Left renal pelvis (tissue), 4 donors: ENCODE data around the gene MYH7. TPM values are rescaled to one million over a fixed set of nuclear protein-coding genes. Genes with fewer than 3 reads are reported as not detected.
"Not testable (repeated sequence)": the region's sequence is repeated elsewhere in the genome, so short reads cannot be mapped to it uniquely, and the experiment has no call there.

ENCODE experiments used
- DNase-seq, 4 donors: peaks; one replicate each; pipeline ENCODE4 v3.0.0-alpha.2; 2013; ENCODE audit warnings: low read depth in 4 of 4, low spot score in 3 of 4
- polyA plus RNA-seq, 4 donors: library from polyadenylated mRNA; unstranded; fragments of 120-200 nt; gene quantifications; one replicate each; pipeline ENCODE4 v1.2.1, GENCODE V29; 2013; ENCODE audit not compliant: insufficient read length in 4 of 4

MYH7 gene
- polyA plus RNA-seq, 4 donors = 0.10 to 0.30 (median 0.21) TPM

DNA sequence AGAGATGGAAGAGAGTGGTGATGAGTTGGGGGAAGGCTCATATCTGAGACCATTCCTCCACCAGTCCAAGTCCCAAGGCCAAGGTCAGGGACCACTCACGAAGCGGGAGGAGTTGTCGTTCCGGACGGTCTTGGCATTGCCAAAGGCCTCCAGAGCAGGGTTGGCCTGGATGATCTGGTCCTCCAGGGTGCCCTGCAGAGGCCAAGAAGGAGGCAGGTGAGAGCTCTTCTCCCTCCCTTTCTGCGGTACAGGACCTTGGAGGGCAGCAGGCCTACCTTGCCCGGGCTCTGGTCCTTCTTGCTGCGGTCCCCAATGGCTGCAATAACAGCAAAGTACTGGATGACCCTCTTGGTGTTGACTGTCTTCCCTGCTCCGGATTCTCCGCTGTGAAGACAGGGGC lies 4.0 kb downstream of the MYH7 start:
- DNase-seq = no peak

DNA sequence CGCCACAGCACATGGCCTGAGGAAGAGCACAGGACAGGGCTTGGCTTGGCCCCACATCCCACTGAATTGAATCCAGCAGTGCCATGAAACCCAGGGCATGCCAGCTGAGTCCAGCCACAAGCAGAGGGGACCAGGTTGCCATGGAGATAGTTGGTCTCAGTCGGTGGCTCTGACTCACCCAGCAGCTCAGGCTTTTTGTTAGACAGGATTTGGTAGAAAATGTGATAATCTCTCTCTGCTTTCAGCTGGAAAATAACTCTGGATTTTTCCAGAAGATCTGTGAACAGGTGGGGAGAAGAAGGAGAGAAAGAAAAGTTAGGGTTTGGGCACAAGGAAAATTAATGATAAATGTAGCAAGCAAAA lies 4.8 kb downstream of the MYH7 start:
- DNase-seq = no peak

DNA sequence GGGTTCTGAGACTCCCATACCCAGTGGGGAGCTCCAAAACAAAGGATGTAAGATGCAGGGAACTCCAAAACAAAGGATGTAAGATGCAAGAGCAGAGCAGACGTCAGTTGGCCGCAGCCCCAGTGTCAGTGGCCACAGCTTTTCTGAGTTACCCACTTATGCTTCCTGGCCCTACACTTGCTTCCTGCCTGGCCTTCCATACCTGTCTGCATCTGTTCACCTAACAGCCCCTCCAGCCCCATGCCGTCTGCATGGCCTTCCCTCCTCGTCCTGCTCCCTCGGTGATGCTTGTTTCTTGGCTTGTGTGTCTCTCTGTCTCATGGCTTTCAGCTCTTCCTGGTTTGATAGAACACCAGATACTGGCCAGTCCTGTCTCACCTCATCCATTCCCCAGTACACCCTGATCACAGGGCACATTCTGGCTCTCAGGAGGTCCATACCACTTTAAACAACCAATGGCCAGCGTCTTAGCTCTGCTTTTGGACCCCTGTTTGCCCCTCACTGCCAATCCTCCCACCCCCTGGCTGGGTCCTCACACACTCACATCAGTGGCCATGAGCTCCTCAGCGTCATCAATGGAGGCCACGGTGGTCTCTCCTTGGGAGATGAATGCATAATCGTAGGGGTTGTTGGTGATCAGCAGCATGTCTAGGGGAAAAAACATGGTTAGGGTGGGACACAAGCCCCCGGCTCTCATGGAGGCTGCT lies 5.3 kb downstream of the MYH7 start:
- DNase-seq = no peak

DNA sequence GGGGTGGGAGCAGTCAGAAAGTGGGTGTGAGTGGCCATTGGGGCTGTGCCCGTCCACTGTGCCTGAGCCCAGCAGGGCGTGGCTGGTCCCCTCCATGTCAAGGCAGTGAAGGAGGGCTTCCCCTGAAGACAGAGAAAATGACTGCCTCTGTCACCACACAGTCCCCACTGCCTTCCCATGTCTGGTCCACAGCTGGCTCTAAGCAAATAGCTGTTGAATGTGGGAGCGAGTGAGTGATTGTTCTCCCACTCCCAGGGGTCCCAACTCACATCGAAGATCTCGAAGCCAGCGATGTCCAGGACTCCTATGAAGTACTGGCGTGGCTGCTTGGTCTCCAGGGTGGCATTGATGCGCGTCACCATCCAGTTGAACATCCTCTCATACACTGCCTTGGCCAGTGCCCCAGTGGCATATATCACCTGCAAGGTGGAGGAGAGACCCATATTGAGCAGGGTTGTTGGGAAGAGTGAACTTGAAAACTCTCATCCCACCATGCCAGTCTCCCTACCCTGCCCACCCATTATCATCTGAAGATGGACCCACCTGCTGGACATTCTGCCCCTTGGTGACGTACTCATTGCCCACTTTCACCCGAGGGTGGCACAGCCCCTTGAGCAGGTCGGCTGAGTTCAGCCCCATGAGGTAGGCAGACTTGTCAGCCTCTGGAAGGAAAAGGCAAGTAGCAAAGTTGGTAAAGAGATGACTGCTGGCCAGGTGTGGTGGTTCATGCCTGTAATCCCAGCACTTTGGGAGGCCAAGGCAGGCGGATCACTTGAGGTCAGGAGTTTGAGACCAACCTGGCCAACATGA lies 6.6 kb downstream of the MYH7 start:
- DNase-seq = no peak

- not testable (repeated sequence) for DNase-seq
Observed at GRCh38 chr14:23425798-23426197, 9.7 kb downstream of the MYH7 start.

GRCh38 chr14:23425169-23425568 lies 10.3 kb downstream of the MYH7 start:
- DNase-seq = no peak

- no peak for DNase-seq
Observed at GRCh38 chr14:23423657-23424056, 11.8 kb downstream of the MYH7 start.

GRCh38 chr14:23421594-23421993 lies 13.9 kb downstream of the MYH7 start:
- DNase-seq = no peak

- not testable (repeated sequence) for DNase-seq
Observed at GRCh38 chr14:23419646-23420045, 15.8 kb downstream of the MYH7 start.

GRCh38 chr14:23418021-23418420 lies 17.4 kb downstream of the MYH7 start:
- no peak for DNase-seq

GRCh38 chr14:23417269-23417668 lies 18.2 kb downstream of the MYH7 start:
- DNase-seq = not testable (repeated sequence)

- DNase-seq = no peak
Observed at GRCh38 chr14:23416801-23417200, 18.7 kb downstream of the MYH7 start.

DNA sequence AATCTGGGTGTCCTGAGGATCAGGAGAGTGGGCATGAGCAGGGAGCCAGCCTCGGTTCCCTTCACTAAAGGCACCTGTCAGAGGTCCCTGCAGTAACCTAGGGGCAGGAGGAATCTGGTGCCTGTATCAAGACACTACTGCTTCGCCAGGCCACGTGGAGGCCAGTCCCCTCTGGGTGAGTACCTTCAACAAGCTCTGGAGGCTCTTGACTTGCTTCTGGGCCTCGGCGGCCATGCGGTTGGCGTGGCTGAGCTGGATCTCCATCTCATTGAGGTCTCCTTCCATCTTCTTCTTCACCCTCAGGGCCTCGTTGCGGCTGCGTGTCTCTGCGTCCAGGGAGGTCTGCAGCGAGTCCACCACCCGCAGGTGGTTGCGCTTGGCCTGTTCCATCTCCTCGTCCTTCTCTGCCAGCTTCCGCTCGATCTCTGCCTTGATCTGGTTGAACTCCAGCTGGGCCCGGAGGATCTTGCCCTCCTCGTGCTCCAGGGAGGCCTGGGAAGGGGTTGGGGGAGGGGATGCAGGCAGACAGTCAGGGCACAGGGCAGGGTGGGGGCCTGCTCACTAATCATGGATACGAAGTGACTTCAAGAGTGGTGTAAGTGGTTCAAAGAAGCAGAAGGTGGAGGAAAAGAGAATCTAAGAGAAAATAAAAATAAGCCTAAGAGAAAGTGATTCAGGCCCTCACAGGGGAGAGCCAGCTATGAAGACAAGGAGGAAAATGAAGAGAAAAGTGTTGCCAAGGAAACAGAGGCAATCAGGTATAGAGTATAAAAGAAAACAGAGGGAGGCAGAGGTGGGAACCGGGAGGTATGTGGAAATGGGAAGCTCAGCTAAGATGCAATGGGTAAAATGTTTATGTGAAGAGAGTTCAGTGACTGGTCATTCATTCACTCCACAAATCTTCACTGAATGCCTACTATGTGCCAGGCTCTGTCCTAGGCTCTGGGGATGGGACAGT lies 19.4 kb downstream of the MYH7 start:
- no peak for DNase-seq

DNA sequence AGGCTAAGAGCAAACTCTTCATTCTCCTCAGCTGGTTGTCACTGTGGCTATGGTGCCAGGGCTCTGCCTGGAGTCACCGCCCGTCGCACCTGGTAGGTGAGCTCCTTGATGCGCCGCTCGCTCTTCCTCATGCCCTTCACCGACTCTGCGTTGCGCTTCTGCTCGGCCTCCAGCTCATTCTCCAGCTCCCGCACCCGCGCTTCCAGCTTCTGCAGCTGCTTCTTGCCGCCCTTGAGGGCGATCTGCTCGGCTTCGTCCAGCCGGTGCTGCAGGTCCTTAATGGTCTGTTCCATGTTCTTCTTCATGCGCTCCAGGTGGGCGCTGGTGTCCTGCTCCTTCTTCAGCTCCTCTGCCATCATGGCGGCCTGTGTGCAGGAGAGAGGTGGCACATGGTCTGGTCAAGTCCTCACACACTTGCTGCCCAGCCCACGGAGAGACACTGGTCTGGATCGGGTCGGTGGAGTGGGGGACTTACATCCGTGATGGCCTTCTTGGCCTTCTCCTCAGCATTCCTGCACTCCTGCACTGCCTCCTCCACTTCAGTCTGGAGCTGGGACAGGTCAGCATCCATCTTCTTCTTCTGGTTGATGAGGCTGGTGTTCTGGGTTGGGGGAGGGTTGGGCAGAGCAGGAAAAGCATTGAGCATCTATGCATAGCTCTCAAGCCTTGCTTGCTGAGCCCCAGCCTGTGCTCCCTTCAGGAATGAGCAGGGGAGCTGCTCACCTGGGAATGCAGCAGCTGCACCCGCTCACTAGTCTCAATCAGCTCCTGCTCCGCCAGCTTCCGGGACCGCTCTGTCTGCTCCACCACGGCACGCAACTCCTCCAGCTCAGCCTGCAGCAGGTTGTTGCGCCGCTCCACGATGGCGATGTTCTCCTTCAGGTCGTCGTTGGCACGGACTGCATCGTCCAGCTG lies 20.3 kb downstream of the MYH7 start:
- no peak for DNase-seq

DNA sequence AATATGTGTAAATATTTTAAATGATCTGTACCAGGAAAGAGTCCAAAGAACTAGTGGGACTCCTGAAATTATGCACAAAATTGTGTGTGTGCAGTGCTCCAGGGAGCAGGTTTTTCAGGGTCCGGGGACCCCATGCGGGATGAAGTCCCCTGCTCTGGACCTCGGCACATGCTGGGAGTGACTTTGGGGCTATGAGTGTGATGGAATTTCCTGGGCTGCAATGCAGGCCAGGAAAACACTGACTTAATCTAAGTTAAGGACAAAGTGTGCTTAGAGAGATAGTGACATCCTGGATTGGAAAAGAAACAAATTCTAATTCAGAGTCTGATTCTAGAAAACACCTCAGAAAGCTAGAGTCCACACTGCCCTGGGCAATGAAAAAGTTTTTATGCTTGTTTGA lies 21.2 kb downstream of the MYH7 start:
- DNase-seq = no peak

- no peak for DNase-seq
Observed at GRCh38 chr14:23413681-23414080, 21.8 kb downstream of the MYH7 start.

DNA sequence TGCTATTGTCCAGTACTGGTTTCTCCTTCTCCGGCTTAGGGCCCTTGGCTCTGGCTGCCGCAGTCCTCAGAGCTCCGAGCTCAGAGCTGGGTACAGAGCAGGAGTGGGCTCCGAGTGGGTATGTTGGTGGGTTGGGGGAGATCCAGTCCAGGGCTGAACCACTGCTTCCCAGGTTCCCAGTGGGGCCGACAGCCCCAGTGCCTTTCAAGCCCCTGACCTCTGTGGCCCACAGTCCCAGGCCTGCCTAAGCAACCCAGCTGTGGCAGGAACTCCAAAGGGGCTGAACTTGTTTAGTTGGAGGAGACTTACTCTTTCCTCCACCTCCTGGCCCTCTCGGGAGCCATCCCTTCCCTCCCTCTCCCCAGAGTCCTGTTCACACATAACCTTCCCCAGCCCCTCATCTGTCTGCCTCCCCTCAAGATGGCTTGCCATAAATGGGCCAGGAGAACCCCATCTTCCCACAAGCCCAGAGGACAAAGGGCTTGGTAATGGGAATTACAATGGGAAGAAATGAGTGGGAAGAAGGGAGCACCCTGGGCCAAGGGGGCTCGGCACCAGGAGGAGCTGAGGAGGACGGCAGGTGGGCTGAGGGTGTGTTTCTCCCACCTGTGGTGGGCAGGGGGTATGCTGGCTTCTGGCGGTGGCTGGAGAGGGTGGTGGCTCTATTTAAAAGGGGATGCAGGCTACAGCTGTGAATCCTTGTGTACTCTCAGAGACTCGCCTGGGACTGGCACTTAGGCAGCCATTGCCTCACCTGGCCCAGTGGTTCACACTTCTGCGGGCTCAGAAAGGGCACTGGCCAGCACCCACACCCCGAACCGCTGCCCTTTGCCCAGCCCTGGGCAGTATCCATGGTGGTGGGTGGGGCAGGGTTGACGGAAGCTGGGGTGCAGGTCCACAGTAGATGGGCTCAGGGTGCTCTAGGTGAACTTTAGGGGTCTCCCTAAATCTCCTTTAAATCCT lies 23.6 kb downstream of the MYH7 start:
- no peak for DNase-seq

DNA sequence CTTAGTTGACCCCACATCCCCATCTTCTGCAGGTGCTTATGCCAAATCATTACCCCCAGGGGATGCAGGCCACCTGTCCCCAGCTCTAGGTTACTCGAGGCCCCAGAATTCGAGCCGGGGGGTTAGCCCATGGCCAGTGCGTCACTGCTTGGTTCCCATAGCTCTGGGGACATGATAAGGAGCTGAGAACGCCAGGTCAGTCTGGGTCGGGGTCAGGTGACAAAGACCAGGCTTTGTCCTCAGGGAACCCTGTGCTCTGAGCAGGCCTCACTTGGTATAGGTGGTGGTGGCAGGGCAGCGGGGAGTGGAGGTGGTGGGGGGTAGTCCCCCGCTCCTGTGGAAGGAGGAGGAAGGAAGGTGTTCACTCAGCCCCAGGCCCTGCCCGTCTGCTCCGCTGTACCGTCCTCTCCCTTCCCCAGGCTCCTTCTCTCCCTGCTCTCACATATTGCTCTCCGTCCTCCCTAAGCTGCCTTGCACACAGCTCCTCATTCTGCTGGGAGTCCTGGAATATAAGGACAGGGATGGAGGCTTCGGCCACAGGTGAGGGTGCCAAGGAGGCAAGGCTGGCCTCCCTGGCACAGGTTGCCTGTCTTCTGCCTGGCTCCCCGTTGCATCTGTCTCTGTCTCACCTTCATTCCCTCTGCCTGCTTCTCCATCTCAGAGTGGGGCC lies 25.4 kb downstream of the MYH7 start:
- no peak for DNase-seq
